GM19463 (cell line): ENCODE measurements around the gene ZNF280D.

Experiments
- ATAC-seq: cut with Tn5 transposase; IDR thresholded peaks from one replicate; pipeline ENCODE4 v1.9.1; 2021; ENCODE audit warnings: mild to moderate bottlenecking, moderate library complexity; ENCODE audit not compliant: unreplicated experiment

ZNF280D gene

DNA sequence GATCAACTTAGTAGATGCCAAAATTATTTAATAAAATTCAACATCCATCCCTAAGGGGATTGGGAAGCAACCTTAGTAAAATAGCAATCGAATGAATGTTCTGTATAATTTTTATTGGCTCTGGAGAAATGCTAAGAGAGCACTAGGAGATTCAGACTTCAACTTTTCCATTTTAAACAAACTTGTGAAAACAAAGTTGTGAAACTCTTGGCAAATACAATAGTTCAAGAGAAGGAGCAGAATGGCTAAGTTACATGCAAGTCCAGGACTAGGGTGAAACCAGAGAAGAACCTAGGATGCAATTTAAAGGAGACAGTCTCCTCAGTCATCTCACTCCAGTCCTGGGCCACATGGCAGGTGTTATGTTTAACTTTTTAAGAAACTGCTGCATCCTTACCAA is 16.7 kb upstream of the ZNF280D start:
- ATAC-seq: no peak

GRCh38 chr15:56744701-56745683 is 11.7 kb upstream of the ZNF280D start:
- no peak for ATAC-seq

DNA sequence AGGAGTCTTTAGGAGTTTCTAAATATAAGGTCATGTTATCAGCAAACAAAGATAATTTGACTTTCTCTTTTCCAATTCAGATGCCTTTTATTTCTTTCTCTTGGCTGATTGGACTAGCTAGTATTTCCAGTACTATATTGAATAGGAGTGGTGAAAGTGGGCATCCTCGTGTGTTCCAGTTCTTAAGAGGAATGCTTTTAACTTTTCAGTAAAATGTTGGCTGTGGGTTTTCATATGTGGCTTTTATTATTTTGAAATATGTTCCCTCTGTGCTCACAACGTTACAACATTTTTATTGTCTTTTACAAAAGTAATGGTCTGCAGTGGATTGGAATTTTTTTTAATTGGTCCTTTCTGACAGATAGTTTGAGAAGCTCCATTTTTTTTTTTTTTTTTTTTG is 8.2 kb upstream of the ZNF280D start:
- ATAC-seq: no peak

DNA sequence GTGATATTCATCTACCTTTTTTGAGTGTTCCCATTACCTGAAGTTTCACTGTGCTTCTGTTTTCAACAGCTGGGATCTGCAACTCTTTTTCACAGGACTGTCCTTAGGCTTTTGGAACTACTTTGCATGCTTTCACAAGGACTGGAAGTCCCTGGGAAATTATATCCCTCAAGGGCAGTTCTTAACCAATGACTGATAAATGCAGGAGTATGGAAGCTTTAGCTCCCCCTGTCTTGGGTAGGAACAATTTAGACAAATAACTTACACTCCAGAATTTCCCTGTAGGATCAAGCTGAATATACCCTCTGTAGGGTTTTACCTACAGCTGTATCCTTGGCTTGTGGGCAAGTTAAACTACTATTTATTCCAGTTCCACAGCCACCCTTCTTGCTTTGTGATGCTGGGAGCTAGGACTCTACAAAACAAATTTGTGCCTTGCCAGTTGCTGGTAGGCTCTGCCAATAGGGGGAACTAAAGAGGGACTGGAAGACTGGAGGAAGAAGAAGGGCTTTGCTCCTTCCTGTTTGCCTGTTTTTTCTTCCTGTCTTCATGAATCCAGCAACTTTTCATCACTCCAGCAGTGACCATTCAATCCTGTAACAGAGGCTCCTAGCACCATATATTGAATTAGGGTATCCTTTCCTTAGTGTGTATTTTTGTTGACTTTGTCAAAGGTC is 6.8 kb upstream of the ZNF280D start:
- no peak for ATAC-seq

- ATAC-seq: no peak
These were observed 6.2 kb upstream of the ZNF280D start for GRCh38 chr15:56739474-56739873.

DNA sequence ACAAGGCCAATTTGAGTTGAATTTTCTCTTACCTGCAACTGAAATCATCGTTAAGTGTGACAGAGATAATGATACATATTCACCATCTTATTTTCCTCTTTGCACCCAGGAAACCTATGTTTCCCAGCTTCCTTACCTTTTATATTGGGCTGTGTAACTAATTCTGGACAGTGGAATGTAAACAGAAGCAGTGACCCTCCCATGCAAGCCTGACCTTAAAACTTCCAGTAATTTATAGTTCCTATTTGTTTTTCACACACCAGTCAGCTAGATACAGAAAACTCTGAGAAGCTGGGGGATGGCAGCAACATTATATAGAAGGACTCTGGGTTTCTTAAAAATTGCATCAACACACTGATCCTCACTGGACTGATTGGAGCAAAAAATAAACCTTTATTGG is 4.5 kb upstream of the ZNF280D start:
- ATAC-seq: no peak

DNA sequence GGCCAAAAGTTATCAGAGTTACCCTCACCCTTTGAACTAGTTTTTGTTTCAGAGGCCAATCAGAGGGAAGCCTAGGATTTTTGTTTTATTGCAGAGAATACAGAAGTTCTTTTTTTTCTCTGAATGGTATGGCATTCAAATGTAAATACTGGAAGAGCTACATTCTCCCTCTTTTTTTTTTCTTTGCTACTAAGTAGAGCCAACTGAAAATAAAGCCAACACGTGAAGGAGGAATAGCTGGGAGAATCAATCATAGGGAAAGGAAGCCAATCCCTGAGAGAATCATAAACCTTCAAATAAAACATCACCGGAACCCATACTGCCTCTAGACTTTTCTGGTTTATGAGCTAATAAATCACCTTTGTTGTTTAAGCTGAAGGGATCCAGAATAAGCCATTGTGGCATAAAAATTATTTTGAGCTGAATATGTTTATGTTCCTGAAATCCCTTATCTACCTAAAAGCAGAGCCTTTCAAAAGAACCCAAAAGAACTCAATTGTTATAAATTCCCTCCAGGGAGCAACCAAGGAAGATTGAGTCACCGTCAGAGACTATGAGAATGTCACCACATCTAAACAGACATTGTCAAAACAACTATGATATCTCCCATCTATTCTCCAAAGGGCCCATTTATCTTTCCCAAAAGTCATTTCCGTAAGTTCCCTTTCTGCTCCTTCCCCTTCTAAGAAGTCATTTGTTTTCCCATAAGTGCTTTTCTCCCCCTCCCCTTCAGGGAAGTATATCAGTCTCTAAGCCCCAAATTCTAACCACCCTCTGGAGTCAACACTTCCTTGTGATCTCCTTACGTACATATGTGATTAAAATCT is 3.8 kb upstream of the ZNF280D start:
- no peak for ATAC-seq

GRCh38 chr15:56736308-56736707 is 3.0 kb upstream of the ZNF280D start:
- ATAC-seq: no peak

DNA sequence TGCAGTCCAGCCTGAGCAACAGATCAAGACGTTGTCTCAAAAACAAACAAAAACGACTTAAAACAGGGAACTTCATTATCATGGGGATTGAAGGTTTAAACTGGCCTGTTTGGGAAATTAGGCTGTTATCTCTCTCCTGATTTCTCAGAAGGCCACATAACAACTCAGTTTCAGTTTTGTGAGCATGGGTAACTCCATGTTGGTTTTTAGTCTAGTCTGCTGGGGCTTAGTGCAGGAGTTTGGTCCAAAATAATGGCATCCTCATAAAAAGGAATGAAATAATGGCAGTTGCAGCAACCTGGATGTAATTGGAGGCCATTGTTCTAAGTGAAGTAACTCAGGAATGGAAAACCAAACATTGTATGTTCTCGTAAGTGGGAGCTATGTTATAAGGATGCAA is 2.3 kb upstream of the ZNF280D start:
- no peak for ATAC-seq

- no peak for ATAC-seq
These were observed 815 bp upstream of the ZNF280D start for GRCh38 chr15:56734013-56734635.

- no peak for ATAC-seq
These were observed 498 bp downstream of the ZNF280D start for GRCh38 chr15:56732886-56733135.

DNA sequence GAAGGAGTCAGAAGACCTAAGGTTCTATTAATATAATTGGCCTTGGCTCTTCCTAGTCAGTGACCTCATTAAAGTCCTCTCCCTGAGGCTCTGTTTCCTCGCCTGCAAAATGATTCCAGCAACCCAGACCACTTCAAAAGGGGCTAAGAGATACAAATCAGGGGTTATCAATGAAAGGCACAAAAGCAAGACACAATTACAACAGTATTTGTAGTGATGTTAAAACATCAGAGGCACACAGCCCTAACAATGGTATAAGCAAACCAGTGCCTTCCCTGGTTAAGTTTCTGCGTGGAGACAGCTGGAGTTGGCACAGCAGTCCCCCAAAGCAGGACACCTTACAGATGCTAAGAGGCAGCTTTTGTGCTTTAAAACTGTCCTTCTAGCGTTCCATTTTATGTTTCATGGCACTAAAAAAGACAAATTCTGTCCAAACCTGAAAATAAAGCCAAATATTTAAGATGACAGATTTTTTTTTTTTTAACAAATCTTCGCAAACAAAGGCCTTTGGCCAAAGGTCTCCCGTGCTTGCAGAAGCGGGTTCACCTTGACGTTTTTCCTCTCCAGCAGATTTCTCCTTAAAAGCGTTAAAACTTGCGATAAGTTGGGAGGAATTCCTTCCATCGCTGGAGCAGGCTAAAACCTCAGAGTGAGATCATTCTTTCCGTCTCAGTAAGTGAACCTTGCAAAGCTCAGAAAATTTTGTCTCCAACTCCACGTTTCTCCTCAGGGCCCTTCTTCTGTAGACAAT is 999 bp downstream of the ZNF280D start:
- no peak for ATAC-seq

DNA sequence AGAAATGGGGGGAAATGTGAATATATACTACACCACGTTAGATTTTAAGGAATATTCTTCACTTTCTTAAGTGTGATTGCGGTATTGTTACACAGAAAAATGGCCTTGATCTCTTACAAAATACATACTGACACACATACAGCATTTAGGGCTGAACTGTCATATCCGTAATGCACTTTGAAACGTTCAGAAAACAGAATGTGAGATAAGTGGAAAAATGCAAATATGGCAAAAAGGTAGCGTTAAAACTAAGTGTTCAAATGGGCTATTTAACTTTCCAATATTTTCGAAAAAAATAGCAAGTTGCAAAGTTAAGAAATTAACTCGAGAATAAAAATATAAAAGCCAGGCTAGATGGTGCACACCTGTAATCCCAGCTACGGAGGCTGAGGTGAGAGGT is 1.8 kb downstream of the ZNF280D start:
- ATAC-seq: no peak

GRCh38 chr15:56729561-56729960 is 3.7 kb downstream of the ZNF280D start:
- no peak for ATAC-seq

GRCh38 chr15:56725386-56725785 is 7.9 kb downstream of the ZNF280D start:
- ATAC-seq: no peak

GRCh38 chr15:56724232-56724631 is 9.1 kb downstream of the ZNF280D start:
- no peak for ATAC-seq

GRCh38 chr15:56723787-56724186 is 9.5 kb downstream of the ZNF280D start:
- no peak for ATAC-seq

DNA sequence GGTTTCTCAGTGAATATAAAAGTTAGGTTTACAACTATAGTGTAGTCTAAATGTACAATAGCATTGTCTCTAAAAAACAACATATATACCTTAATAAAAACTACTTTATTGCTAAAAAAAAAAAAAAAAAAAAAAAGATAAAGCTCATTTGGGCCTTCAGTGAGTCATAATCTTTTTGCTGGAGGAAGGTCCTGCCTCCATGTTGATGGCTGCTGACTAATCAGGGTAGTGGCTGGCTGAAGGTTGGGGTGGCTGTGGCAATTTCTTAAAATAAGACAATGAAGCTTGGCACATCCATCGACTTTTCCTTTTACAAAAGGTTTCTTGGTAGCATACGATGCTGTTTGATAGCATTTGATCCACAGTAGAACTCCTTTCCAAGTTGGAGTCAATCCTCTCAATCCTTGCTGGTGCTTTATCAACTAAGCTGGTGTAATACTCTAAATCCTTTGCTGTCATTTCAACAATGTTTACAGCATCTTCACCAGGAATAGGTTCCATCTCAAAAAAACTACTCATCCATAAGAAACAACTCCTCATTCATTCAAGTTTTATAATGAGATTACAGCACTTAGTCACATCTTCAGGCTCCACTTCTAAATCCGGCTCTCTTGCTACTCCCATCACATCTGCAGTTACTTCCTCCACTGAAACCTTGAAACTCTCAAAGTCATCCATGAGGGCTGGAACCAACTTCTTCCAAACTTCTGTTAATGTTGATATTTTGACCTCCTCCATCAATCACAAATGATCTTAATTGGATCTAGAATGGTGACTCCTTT is 13.3 kb downstream of the ZNF280D start:
- ATAC-seq: no peak

DNA sequence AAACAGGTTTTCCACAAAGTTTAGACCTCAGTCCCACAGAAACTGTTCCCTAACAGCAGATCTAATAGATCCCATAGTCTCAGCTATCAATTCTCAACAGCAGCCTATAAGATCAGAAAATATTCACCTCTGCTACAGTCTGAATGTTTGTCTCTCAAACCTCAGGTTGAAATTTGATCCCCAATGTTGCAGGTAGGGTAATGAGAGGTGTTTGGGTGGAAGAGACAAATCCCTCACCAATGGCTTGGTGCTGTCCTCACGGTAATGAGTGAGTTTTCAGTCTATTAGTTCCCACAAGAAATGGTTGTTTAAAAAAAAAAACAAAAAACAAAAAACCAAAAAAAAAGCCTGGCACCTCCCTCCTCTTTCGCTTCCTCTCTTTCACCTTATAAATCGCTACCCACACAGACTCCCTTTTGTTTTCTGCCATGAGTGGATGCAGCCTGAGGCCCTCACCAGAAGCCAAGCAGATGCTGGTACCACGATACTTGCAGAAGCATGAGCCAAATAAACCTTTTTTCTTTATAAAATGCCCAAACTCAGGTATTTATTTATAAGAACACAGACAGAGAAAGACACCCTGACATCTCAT is 14.2 kb downstream of the ZNF280D start:
- ATAC-seq: no peak
